LNCaP clone FGC (cell line): Measurements from ENCODE around the gene PLCD4.

Experiments used
- DNase-seq: peaks from one replicate; pipeline ENCODE4 v3.0.0-alpha.2; 2011; ENCODE audit warnings: low read depth
- H3K4me3 ChIP-seq: 2 replicates; pipeline ENCODE4 v1.5.1; 2011; ENCODE audit warnings: mild to moderate bottlenecking, low read depth, low read length, control low read depth
- TF ChIP-seq, protein P1 (sequence below): IDR thresholded peaks from 2 replicates; pipeline ENCODE4 v1.5.1; 2012; ENCODE audit warnings: mild to moderate bottlenecking; ENCODE audit not compliant: control insufficient read depth, insufficient read depth; ENCODE audit errors: extremely low read depth

Gene PLCD4

DNA sequence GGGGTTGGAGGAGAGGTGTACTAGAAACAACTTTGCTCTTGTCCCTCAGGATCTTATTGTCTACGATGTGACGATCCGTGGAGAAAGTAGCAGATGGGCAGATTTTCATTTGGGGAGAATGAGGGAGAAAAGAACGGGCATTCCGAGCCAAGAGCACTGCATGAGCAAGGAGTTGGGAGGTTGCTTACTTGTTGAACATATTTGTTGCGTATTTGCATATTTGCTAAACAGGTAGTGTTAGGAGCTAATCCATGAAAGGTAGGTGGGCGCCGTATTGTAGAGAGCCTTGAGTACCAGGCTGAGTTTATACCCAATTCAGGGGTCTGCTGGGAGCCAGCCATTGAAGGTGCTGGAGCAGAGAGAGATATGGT lies 52.3 kb downstream of the PLCD4 start:
- DNase-seq = no peak
- TF ChIP-seq, protein P1, sequence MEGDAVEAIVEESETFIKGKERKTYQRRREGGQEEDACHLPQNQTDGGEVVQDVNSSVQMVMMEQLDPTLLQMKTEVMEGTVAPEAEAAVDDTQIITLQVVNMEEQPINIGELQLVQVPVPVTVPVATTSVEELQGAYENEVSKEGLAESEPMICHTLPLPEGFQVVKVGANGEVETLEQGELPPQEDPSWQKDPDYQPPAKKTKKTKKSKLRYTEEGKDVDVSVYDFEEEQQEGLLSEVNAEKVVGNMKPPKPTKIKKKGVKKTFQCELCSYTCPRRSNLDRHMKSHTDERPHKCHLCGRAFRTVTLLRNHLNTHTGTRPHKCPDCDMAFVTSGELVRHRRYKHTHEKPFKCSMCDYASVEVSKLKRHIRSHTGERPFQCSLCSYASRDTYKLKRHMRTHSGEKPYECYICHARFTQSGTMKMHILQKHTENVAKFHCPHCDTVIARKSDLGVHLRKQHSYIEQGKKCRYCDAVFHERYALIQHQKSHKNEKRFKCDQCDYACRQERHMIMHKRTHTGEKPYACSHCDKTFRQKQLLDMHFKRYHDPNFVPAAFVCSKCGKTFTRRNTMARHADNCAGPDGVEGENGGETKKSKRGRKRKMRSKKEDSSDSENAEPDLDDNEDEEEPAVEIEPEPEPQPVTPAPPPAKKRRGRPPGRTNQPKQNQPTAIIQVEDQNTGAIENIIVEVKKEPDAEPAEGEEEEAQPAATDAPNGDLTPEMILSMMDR = no peak

DNA sequence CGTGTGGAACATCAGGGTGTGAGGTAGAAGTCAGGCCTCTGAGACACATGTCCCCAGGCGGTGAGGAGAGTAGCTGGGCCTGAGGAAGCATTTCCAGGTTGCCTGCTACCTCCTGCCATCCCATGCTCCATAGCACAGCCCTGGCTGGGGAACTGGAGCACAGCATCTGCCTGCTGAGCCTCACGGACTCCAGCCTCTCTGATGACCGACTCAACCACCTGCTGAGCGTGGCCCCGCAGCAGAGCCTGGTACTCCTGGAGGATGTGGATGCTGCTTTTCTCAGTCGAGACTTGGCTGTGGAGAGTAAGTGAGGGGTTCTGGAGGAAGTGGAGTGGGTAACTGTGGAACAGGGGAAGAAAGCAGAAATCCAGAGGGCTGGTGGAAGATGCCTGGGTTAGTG lies 54.7 kb downstream of the PLCD4 start:
- DNase-seq = no peak
- TF ChIP-seq, protein P1 = no peak
- H3K4me3 ChIP-seq = no peak overlapping the region

More for the DNA sequence above, 52.3 kb downstream of the PLCD4 start:
- peak overlapping the region; percentile 94 for H3K4me3 ChIP-seq

DNA sequence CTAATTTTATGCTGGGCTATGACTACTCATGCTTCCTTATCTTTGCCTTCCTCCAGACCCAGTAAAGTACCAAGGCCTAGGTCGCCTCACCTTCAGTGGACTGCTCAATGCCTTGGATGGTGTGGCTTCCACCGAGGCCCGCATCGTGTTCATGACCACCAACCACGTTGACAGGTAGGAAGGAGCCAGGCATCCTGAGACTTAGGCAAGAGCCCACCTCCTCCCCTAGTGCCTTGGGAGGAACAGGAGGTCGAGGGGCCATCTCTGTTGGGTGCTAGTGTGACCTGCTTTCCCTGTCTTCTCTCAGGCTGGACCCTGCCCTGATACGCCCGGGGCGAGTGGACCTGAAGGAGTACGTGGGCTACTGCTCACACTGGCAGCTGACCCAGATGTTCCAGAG lies 55.1 kb downstream of the PLCD4 start:
- H3K4me3 ChIP-seq = no peak overlapping the region
- DNase-seq = no peak
- TF ChIP-seq, protein P1 = no peak

DNA sequence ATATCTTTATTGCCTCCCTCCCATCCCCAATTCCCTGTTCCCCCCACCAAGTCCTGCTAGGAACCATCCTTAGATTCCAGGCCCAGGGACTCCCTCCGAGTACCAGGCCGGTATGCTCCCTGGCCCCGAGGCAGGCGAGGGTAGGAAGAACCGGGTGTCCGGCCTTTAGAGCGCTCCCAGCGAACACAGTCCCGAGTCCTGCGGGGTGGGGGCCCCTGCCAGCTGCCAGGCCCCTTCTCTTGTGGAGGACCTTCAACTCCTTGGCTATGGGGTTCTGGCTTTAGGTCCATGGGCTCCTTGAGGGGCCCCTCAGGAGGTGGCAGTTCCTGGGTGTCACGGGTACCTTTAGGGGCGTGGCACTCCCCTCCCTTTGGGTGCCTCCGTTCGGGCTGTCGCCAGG lies 56.2 kb downstream of the PLCD4 start:
- TF ChIP-seq, protein P1 = no peak

DNA sequence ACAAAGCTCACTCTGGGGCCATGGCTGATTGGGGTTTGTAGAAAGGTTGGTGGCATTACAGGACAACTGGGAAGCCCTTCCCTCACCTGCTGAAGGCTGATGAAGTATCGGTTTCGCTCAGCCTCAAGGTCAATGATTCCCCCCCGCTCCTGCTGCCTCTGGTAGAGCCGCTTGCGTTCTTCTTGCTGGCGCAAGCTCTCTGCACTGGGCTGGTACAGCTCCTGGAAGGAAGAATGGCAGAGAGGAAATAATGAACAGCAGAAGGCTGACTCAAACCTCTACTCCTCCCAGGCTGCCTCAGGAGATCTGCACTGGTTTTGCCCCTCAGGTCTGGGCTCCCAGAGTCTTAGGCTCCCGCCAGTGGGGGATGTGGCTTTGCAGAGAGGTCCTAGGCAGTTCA lies 57.0 kb downstream of the PLCD4 start:
- no peak overlapping the region for H3K4me3 ChIP-seq
- TF ChIP-seq, protein P1 = no peak
- no peak for DNase-seq

More for the DNA sequence above, 56.2 kb downstream of the PLCD4 start:
- no peak for DNase-seq
- H3K4me3 ChIP-seq = no peak overlapping the region

DNA sequence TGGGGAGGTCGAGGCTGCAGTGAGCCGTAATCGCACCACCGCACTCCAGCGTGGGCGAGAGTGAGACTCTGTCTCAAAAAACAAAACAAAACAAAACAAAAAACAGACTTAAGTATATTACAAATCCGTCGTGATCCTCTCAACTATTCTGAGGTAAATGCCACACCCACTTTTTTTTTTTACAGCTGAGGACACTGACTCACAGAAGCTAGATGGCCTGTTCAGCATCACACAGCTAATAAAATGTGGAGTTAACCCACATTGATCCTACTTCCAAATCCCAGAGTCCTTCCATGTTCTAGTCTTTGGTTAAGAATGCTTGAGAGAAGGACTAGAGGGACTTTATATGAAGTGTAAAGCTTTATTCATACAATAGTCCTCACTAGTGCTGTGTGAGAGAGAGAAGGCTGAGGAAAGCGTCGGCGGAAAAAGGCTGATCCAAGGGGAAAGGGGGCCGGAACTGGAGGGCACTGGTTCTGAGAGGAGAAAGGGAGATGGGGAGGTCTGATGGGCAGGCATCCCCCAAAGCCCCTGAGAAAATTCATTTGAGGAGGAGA lies 63.5 kb downstream of the PLCD4 start:
- TF ChIP-seq, protein P1 = no peak
- H3K4me3 ChIP-seq = peak overlapping the region; percentile 71
- no peak for DNase-seq
